Measurements from ENCODE around the gene PERCC1. TPM values are rescaled to one million over a fixed set of nuclear protein-coding genes. Genes with fewer than 3 reads are reported as not detected.

The PERCC1 gene
- total and polyA plus RNA-seq, 7 donors: 0.08 TPM; not detected in 6

GRCh38 chr16:1398826-1399581 is 31.9 kb upstream of the PERCC1 start:
- Histone ChIP-seq H3K4me3 (no peak overlapping the region), H3K36me3 (ENCODE audit: insufficient read depth in 1 of 2, low read depth in 1 of 2) (peaks cover 4 to 75% of the 10 kb centered on the region in 2 donors), H3K9me3 (no peaks in the 10 kb centered on the region), H3K27ac (no peak overlapping the region), H3K27me3 (ENCODE audit: insufficient read depth in 3 of 3, low read length in 2 of 3) (no peaks in the 10 kb centered on the region), H3K4me1 (no peaks in the 10 kb centered on the region)
- no peak for DNase-seq
- intact Hi-C loops (cut with DNase I): no loop called here
- ATAC-seq: no peak
- WGBS, 3 donors: 93 to 98% (median 95%) methylated on average over 30 to 38 of the region's 38 CpGs
- TF ChIP-seq CTCF (IDR thresholded peaks at IDR 0.05): no peak

- peaks cover 4 to 74% of the 10 kb centered on the region in 2 donors for H3K36me3 ChIP-seq (ENCODE audit: insufficient read depth in 1 of 2, low read depth in 1 of 2)
- H3K4me1 ChIP-seq: no peaks in the 10 kb centered on the region
- H3K27ac ChIP-seq: no peak overlapping the region
- WGBS, 3 donors: 88 to 94% (median 88%) methylated on average over 21 to 29 of the region's 29 CpGs
- H3K4me3 ChIP-seq: no peak overlapping the region
- H3K27me3 ChIP-seq (ENCODE audit: insufficient read depth in 3 of 3, low read length in 2 of 3): no peaks in the 10 kb centered on the region
- no peak for TF ChIP-seq CTCF (IDR thresholded peaks at IDR 0.05)
- ATAC-seq (no peak), DNase-seq (no peak)
- no peaks in the 10 kb centered on the region for H3K9me3 ChIP-seq
- intact Hi-C loops (cut with DNase I): no loop called here
Measured at GRCh38 chr16:1401061-1401757, 29.7 kb upstream of the PERCC1 start.

- no peaks in the 10 kb centered on the region for H3K27me3 ChIP-seq (ENCODE audit: insufficient read depth in 3 of 3, low read length in 2 of 3)
- H3K4me1 ChIP-seq: no peaks in the 10 kb centered on the region
- no peak for TF ChIP-seq CTCF (IDR thresholded peaks at IDR 0.05)
- WGBS, 3 donors: 89 to 95% (median 90%) methylated on average over 13 of the region's 13 CpGs
- H3K36me3 ChIP-seq (ENCODE audit: insufficient read depth in 1 of 2, low read depth in 1 of 2): peaks cover 4 to 71% of the 10 kb centered on the region in 2 donors
- H3K27ac ChIP-seq: no peak overlapping the region
- intact Hi-C loops (cut with DNase I): no loop called here
- H3K9me3 ChIP-seq: no peaks in the 10 kb centered on the region
- DNase-seq (no peak), ATAC-seq (no peak)
- H3K4me3 ChIP-seq: no peak overlapping the region
Measured at GRCh38 chr16:1401758-1402154, 29.1 kb upstream of the PERCC1 start.

- H3K4me3 ChIP-seq: no peak overlapping the region
- no peak for TF ChIP-seq CTCF (IDR thresholded peaks at IDR 0.05)
- no peaks in the 10 kb centered on the region for H3K27me3 ChIP-seq (ENCODE audit: insufficient read depth in 3 of 3, low read length in 2 of 3)
- no peaks in the 10 kb centered on the region for H3K4me1 ChIP-seq
- no peak for ATAC-seq
- intact Hi-C loops (cut with DNase I): no loop called here
- DNase-seq: no peak
- no peak overlapping the region for H3K27ac ChIP-seq
- H3K36me3 ChIP-seq (ENCODE audit: insufficient read depth in 1 of 2, low read depth in 1 of 2): peaks cover 4 to 64% of the 10 kb centered on the region in 2 donors
- no peaks in the 10 kb centered on the region for H3K9me3 ChIP-seq
- WGBS, 3 donors: 88 to 95% (median 89%) methylated on average over 22 of the region's 22 CpGs
Measured at GRCh38 chr16:1403036-1403435, 27.8 kb upstream of the PERCC1 start.

Data from psoas muscle (tissue), 8 donors.